Measurements from ENCODE around the gene KCTD7.
"Not testable (repeated sequence)": the region's sequence is repeated elsewhere in the genome, so short reads cannot be mapped to it uniquely, and the experiment has no call there.

DNA sequence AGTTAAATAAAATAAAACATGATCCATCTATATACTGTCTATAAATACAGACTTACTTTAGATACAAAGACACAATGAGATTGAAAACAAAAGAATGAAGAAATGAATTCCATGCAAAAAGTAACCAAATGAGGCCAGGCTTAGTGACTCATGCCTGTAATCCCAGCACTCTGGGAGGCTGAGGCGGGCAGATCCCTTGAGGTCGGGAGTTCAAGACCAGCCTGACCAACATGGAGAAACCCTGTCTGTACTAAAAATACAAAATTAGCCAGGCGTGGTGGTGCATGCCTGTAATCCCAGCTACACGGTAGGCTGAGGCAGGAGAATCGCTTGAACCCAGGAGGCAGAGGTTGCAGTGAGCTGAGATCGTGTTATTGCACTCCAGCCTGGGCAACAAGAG, 59.0 kb downstream of the KCTD7 start:
- not testable (repeated sequence) for TF ChIP-seq POLR2AphosphoS5 (IDR thresholded peaks at IDR 0.05)
- TF ChIP-seq, protein P1, sequence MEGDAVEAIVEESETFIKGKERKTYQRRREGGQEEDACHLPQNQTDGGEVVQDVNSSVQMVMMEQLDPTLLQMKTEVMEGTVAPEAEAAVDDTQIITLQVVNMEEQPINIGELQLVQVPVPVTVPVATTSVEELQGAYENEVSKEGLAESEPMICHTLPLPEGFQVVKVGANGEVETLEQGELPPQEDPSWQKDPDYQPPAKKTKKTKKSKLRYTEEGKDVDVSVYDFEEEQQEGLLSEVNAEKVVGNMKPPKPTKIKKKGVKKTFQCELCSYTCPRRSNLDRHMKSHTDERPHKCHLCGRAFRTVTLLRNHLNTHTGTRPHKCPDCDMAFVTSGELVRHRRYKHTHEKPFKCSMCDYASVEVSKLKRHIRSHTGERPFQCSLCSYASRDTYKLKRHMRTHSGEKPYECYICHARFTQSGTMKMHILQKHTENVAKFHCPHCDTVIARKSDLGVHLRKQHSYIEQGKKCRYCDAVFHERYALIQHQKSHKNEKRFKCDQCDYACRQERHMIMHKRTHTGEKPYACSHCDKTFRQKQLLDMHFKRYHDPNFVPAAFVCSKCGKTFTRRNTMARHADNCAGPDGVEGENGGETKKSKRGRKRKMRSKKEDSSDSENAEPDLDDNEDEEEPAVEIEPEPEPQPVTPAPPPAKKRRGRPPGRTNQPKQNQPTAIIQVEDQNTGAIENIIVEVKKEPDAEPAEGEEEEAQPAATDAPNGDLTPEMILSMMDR (IDR thresholded peaks at IDR 0.05) = not testable (repeated sequence)

Data from prostate gland (tissue), 2 donors.